Liver (tissue), 9 donors: ENCODE results near the gene SERP1. TPM values are rescaled to one million over a fixed set of nuclear protein-coding genes. Genes with fewer than 3 reads are reported as not detected.

Source experiments
- DNase-seq: peaks from one replicate; pipeline ENCODE4 v3.0.0-alpha.2; 2017; ENCODE audit warnings: low spot score
- H3K27ac ChIP-seq, 2 donors: one replicate each; pipeline ENCODE4 v1.7.0; 2013; ENCODE audit warnings: inconsistent platforms in 2 of 2, low read length in 2 of 2, control low read depth in 1 of 2, low read depth in 1 of 2, mild to moderate bottlenecking in 1 of 2
- H3K27me3 ChIP-seq, 4 donors: one replicate each; pipeline versions ENCODE4 v1.6.1 to v1.7.0; 2013; ENCODE audit warnings: low read length in 3 of 4, inconsistent platforms in 1 of 4, mild to moderate bottlenecking in 1 of 4, moderate library complexity in 1 of 4; ENCODE audit not compliant: control insufficient read depth in 4 of 4, insufficient read depth in 4 of 4
- H3K36me3 ChIP-seq, 4 donors: one replicate each; pipeline versions ENCODE4 v1.6.1 to v1.7.0; 2013; ENCODE audit warnings: low read length in 3 of 4, mild to moderate bottlenecking in 3 of 4, low read depth in 1 of 4, moderate library complexity in 1 of 4; ENCODE audit not compliant: control insufficient read depth in 4 of 4, insufficient read depth in 3 of 4
- H3K4me1 ChIP-seq, 4 donors: one replicate each; pipeline versions ENCODE4 v1.6.1 to v1.7.0; 2013; ENCODE audit warnings: low read length in 3 of 4, mild to moderate bottlenecking in 3 of 4, moderate library complexity in 1 of 4; ENCODE audit not compliant: control insufficient read depth in 4 of 4, insufficient read depth in 4 of 4
- H3K4me3 ChIP-seq, 3 donors: one replicate each; pipeline versions ENCODE4 v1.6.1 to v1.7.0; 2013; ENCODE audit warnings: low read length in 3 of 3, control low read depth in 1 of 3, low read depth in 1 of 3, mild to moderate bottlenecking in 1 of 3
- H3K9ac ChIP-seq, 2 donors: one replicate each; pipeline ENCODE4 v1.7.0; 2013; ENCODE audit warnings: low read length in 2 of 2, mild to moderate bottlenecking in 2 of 2, moderate library complexity in 2 of 2, control low read depth in 1 of 2, low read depth in 1 of 2
- H3K9me3 ChIP-seq, 4 donors: one replicate each; pipeline versions ENCODE4 v1.6.1 to v1.7.0; 2013; ENCODE audit warnings: low read length in 3 of 4; ENCODE audit not compliant: control insufficient read depth in 4 of 4
- CTCF ChIP-seq: fragments of 150-350 bp; IDR thresholded peaks from 2 replicates; pipeline ENCODE4 v1.5.1; 2017; ENCODE audit warnings: improper control_type of control experiment, low read depth, low read length; ENCODE audit not compliant: missing input control
- EGR1 ChIP-seq, 2 donors: IDR thresholded peaks; 2 replicates each; pipeline ENCODE4 v1.6.1; 2016 to 2018; ENCODE audit warnings: antibody characterized with exemption in 2 of 2, low read depth in 2 of 2
- FOXA2 ChIP-seq: IDR thresholded peaks from 2 replicates; pipeline ENCODE4 v1.6.1; 2016; ENCODE audit warnings: antibody characterized with exemption
- GABPA ChIP-seq, 2 donors: IDR thresholded peaks in 1 of 2; conservative IDR thresholded peaks in 1 of 2; 2 replicates each; pipeline ENCODE4 v1.6.1; 2016; ENCODE audit warnings: antibody characterized with exemption in 2 of 2, mild to moderate bottlenecking in 1 of 2, moderate library complexity in 1 of 2
- HNF4A ChIP-seq, 2 donors: conservative IDR thresholded peaks; 2 replicates each; pipeline ENCODE4 v1.6.1; 2016; ENCODE audit warnings: antibody characterized with exemption in 2 of 2, mild to moderate bottlenecking in 2 of 2
- HNF4G ChIP-seq: IDR thresholded peaks from 2 replicates; pipeline ENCODE4 v1.6.1; 2016; ENCODE audit warnings: antibody characterized with exemption
- MAX ChIP-seq: IDR thresholded peaks from 2 replicates; pipeline ENCODE4 v1.6.1; 2016; ENCODE audit warnings: antibody characterized with exemption
- NR2F2 ChIP-seq: IDR thresholded peaks from 2 replicates; pipeline ENCODE4 v1.6.1; 2016; ENCODE audit warnings: antibody characterized with exemption
- RAD21 ChIP-seq, 2 donors: IDR thresholded peaks; 2 replicates each; pipeline ENCODE4 v1.6.1; 2016; ENCODE audit warnings: antibody characterized with exemption in 2 of 2, mild to moderate bottlenecking in 2 of 2
- REST ChIP-seq: IDR thresholded peaks from 2 replicates; pipeline ENCODE4 v1.6.1; 2016; ENCODE audit warnings: antibody characterized with exemption, mild to moderate bottlenecking
- RXRA ChIP-seq, 2 donors: IDR thresholded peaks; 2 replicates each; pipeline ENCODE4 v1.6.1; 2017 to 2018; ENCODE audit warnings: antibody characterized with exemption in 2 of 2, mild to moderate bottlenecking in 1 of 2
- TAF1 ChIP-seq: conservative IDR thresholded peaks from 2 replicates; pipeline ENCODE4 v1.6.1; 2016; ENCODE audit warnings: antibody characterized with exemption, mild to moderate bottlenecking
- ZBTB33 ChIP-seq: IDR thresholded peaks from 2 replicates; pipeline ENCODE4 v1.6.1; 2016; ENCODE audit warnings: antibody characterized with exemption
- WGBS: extraction: QIAGEN DNeasy Blood & Tissue Kit; methylation state at CpG from one replicate; pipeline ENCODE4 v1.1.7; 2013; 5-methylcytosine and 5-hydroxymethylcytosine counted together
- polyA plus RNA-seq, 2 donors: library from polyadenylated mRNA; stranded (reverse) in 1 of 2; unstranded in 1 of 2; fragments of 200-250 nt in 1 of 2; fragments of >200 nt in 1 of 2; fragmentation: Nextera tagmentation in 1 of 2; extraction: Ambion mirVana in 1 of 2; gene quantifications; one replicate each; pipeline versions ENCODE4 v1.2.1 to v1.2.3, GENCODE V29; 2013 to 2015
- total RNA-seq, 2 donors: library from RNA; depleted of rRNA; stranded (reverse); fragments of >200 nt; gene quantifications; one replicate each; pipeline ENCODE4 v1.2.3, GENCODE V29; 2014
- donor health status: healthy.
- donor health status: healthy.
- donor health status: healthy.
- donor health status: healthy.
- donor health status: healthy.

SERP1 gene
- total and polyA plus RNA-seq, 4 donors, result 116 to 254 (median 182) TPM

- Histone ChIP-seq H3K36me3 (no peaks in the 10 kb centered on the region), H3K27ac (no peak overlapping the region), H3K9me3 (no peaks in the 10 kb centered on the region), H3K27me3 (no peaks in the 10 kb centered on the region), H3K9ac (no peak overlapping the region), H3K4me1 (no peaks in the 10 kb centered on the region), H3K4me3 (no peak overlapping the region)
- no peak for DNase-seq
- TF ChIP-seq NR2F2 (no peak), GABPA (IDR thresholded peaks at IDR 0.05 in 1 of 2, conservative IDR thresholded peaks at IDR 0.05 in 1 of 2) (no peak), RXRA (IDR thresholded peaks at IDR 0.05) (no peak), ZBTB33 (no peak), MAX (no peak), EGR1 (IDR thresholded peaks at IDR 0.05; ENCODE audit: low read depth in 2 of 2) (no peak)
These were observed 14.5 kb downstream of the SERP1 start for GRCh38 chr3:150531775-150532174.

- Histone ChIP-seq H3K4me3 (no peak overlapping the region), H3K36me3 (no peaks in the 10 kb centered on the region), H3K27me3 (no peaks in the 10 kb centered on the region), H3K27ac (no peak overlapping the region), H3K4me1 (no peaks in the 10 kb centered on the region), H3K9me3 (no peaks in the 10 kb centered on the region), H3K9ac (no peak overlapping the region)
- TF ChIP-seq MAX, result no peak
- peak; percentile 30 for TF ChIP-seq CTCF
- TF ChIP-seq HNF4A (conservative IDR thresholded peaks at IDR 0.05), result no peak
- TF ChIP-seq RAD21 (IDR thresholded peaks at IDR 0.05), result peak; percentile 59 to 62
- TF ChIP-seq FOXA2, result no peak
- TF ChIP-seq EGR1 (IDR thresholded peaks at IDR 0.05; ENCODE audit: low read depth in 2 of 2), result no peak
- WGBS, result 12% methylated on average over 2 of the region's 2 CpGs
- no peak for DNase-seq
These were observed 17.9 kb downstream of the SERP1 start for GRCh38 chr3:150528354-150528797.

- H3K4me3 ChIP-seq, result no peak overlapping the region
- TF ChIP-seq HNF4G (no peak), REST (no peak), TAF1 (no peak)
- H3K9ac ChIP-seq, result no peak overlapping the region
- no peaks in the 10 kb centered on the region for H3K4me1 ChIP-seq
- no peak overlapping the region for H3K27ac ChIP-seq
- H3K9me3 ChIP-seq, result no peaks in the 10 kb centered on the region
- DNase-seq, result no peak
- H3K27me3 ChIP-seq, result no peaks in the 10 kb centered on the region
- H3K36me3 ChIP-seq, result no peaks in the 10 kb centered on the region
- WGBS, result 63% methylated on average over 10 of the region's 10 CpGs
These were observed 18.6 kb downstream of the SERP1 start for GRCh38 chr3:150527464-150528255.
